Gastrocnemius medialis (tissue), 4 donors: ENCODE data around the gene EREG. TPM values are rescaled to one million over a fixed set of nuclear protein-coding genes. Genes with fewer than 3 reads are reported as not detected.

Experiments used
- ATAC-seq, 2 donors: fragments of 150-250 bp; one replicate each; pipeline ENCODE4 v1.9.1; 2016
- DNase-seq, 2 donors: peaks; one replicate each; pipeline ENCODE4 v3.0.0-alpha.2; 2019
- H3K27ac ChIP-seq, 4 donors: fragments of 200-600 bp; sonication (generic); 1 replicate in 1 of 4; 2 replicates in 3 of 4; pipeline ENCODE4 v1.5.1; 2016 to 2018; ENCODE audit warnings: mild to moderate bottlenecking in 2 of 4, moderate library complexity in 1 of 4
- H3K27me3 ChIP-seq, 3 donors: fragments of 200-600 bp; sonication (generic) in 2 of 3; 1 replicate in 1 of 3; 2 replicates in 2 of 3; pipeline versions ENCODE4 v1.5.1 to v1.6.0; 2016 to 2019; ENCODE audit warnings: mild to moderate bottlenecking in 1 of 3, moderate library complexity in 1 of 3
- H3K36me3 ChIP-seq, 2 donors: fragments of 200-600 bp; sonication (generic) in 1 of 2; one replicate each; pipeline ENCODE4 v1.5.1; 2017 to 2018
- H3K4me1 ChIP-seq, 2 donors: fragments of 200-600 bp; sonication (generic) in 1 of 2; one replicate each; pipeline ENCODE4 v1.5.1; 2016 to 2017; ENCODE audit warnings: mild to moderate bottlenecking in 2 of 2
- H3K4me3 ChIP-seq, 4 donors: fragments of 200-600 bp; sonication (generic) in 3 of 4; 1 replicate in 1 of 4; 2 replicates in 3 of 4; pipeline ENCODE4 v1.5.1; 2016 to 2019; ENCODE audit warnings: mild to moderate bottlenecking in 2 of 4
- H3K9me3 ChIP-seq, 3 donors: fragments of 200-600 bp; sonication (generic) in 2 of 3; 1 replicate in 1 of 3; 2 replicates in 2 of 3; pipeline ENCODE4 v1.5.1; 2016 to 2019
- CTCF ChIP-seq, 5 experiments: fragments of 450-650 bp in 3 of 5; fragments of 200-600 bp in 2 of 5; sonication (generic) in 2 of 5; IDR thresholded peaks in 4 of 5; conservative IDR thresholded peaks in 1 of 5; 1 replicate in 4 of 5; 2 replicates in 1 of 5; pipeline ENCODE4 v1.5.1; 2016 to 2019; ENCODE audit warnings: antibody characterized with exemption in 5 of 5, mild to moderate bottlenecking in 3 of 5, moderate library complexity in 3 of 5
- POLR2A ChIP-seq, 2 donors: fragments of 450-650 bp; IDR thresholded peaks; one replicate each; pipeline ENCODE4 v1.6.1; 2017; ENCODE audit warnings: antibody characterized with exemption in 2 of 2, mild to moderate bottlenecking in 2 of 2, moderate library complexity in 2 of 2
- in situ Hi-C, 4 donors: fragments of 200-750 bp; cut with MboI; loops; one replicate each; pipeline versions ENCODE4 v1.15.0 to v1.8.0; 2017; ENCODE audit warnings: low sequenced_read_pairs in 4 of 4
- intact Hi-C: fragments of 100-400 bp; cut with DNase I; formaldehyde crosslinking; loops from one replicate; pipeline ENCODE4 v1.15.1; 2023; ENCODE audit warnings: low total_unique reads
- total RNA-seq, 4 donors: library from RNA; depleted of rRNA; stranded (reverse); fragments of >200 nt; gene quantifications; one replicate each; pipeline versions ENCODE4 v1.1.0 to v1.2.3, GENCODE V29; 2016

EREG gene
- total RNA-seq, 4 donors from 2014 or later, result 0.07 to 0.84 TPM; not detected in 2

DNA sequence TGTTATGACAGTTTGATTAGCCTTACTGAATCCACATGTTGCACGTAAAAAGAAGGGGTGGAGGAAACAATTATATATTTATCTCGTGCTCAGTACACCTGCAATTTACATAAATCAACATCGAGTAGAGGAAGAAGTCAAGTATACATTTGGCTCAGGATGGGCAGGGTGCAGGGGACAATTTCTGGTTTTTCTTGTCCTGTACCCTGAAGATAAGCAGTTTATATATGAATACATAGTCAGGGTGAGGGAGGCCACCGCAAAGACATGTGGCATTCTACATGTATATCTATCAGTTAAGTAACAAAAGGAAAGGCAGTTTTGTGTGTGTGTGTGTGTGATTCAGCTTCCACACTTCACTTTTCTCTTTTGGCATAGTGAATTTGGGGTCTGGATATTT, 11.1 kb upstream of the EREG start:
- Histone ChIP-seq H3K4me1 (no peaks in the 10 kb centered on the region), H3K36me3 (no peaks in the 10 kb centered on the region), H3K9me3 (no peaks in the 10 kb centered on the region), H3K4me3 (no peak overlapping the region), H3K27me3 (no peaks in the 10 kb centered on the region), H3K27ac (no peak overlapping the region)
- ATAC-seq (no peak), DNase-seq (no peak)
- no peak for TF ChIP-seq POLR2A (IDR thresholded peaks at IDR 0.05)
- in situ Hi-C loops (loop anchor here in 1 of 4 donors (25.0 kb wide), 1 partner anchor 308 kb away; no protein-coding TSS in a partner anchor), intact Hi-C loops (no loop called here)

DNA sequence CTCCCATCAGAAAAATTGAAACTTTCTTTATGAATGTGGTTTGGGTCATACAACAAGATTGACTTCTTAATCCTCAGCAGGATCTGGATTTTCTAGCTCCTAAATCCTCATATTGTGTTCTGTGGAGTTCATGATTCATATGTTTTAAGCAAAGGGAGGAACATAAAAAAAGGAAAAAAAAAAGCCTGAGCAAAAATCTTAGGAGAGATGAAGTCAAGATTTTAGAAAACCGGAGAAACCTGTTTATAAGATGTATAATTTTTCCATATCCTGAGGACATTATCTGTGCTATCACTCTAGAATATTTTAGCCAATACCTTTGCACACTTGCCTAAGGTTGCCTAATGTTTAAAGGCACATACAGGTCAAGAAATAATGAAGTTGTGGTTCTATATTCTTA, 7.0 kb upstream of the EREG start:
- intact Hi-C loops, result no loop called here
- no peaks in the 10 kb centered on the region for H3K9me3 ChIP-seq
- TF ChIP-seq POLR2A (IDR thresholded peaks at IDR 0.05), result no peak
- no peak for TF ChIP-seq CTCF (IDR thresholded peaks at IDR 0.05 in 4 of 5, conservative IDR thresholded peaks at IDR 0.05 in 1 of 5)
- no peaks in the 10 kb centered on the region for H3K27me3 ChIP-seq
- H3K4me3 ChIP-seq, result no peak overlapping the region
- DNase-seq (no peak), ATAC-seq (no peak)
- H3K27ac ChIP-seq, result no peak overlapping the region
- in situ Hi-C loops, result loop anchor here in 1 of 4 donors (25.0 kb wide), 1 partner anchor 304 kb away; no protein-coding TSS in a partner anchor
- no peaks in the 10 kb centered on the region for H3K4me1 ChIP-seq
- no peaks in the 10 kb centered on the region for H3K36me3 ChIP-seq

DNA sequence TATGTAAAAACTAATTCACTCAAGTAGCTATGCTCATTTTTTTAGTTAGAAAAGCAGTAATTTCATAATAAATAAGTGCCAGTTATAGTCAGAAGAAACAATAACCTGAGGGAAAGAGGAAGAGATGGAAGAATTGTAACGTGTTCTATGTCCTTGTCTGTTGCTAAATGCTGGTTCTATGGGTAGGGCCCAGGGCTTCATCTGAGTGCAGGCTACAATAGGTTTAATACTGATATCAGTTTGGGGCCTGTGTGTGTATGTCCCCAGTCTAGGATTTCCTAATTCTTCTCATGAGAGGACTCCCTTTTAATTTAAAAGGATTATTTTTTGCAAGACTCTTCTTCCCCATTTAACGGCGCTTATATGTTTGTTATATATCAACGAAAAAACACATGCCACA, 3.3 kb upstream of the EREG start:
- Histone ChIP-seq H3K36me3 (no peaks in the 10 kb centered on the region), H3K4me1 (peaks cover 4 to 5% of the 10 kb centered on the region in 2 donors), H3K27ac (no peak overlapping the region), H3K4me3 (no peak overlapping the region), H3K27me3 (peaks cover 9 to 19% (median 13%) of the 10 kb centered on the region in 3 donors), H3K9me3 (no peaks in the 10 kb centered on the region)
- in situ Hi-C loops, result loop anchor here in 1 of 4 donors (25.0 kb wide), 1 partner anchor 301 kb away; no protein-coding TSS in a partner anchor
- DNase-seq, result no peak
- TF ChIP-seq POLR2A (IDR thresholded peaks at IDR 0.05) (no peak), CTCF (IDR thresholded peaks at IDR 0.05 in 4 of 5, conservative IDR thresholded peaks at IDR 0.05 in 1 of 5) (no peak)
- intact Hi-C loops, result no loop called here
- no peak for ATAC-seq

DNA sequence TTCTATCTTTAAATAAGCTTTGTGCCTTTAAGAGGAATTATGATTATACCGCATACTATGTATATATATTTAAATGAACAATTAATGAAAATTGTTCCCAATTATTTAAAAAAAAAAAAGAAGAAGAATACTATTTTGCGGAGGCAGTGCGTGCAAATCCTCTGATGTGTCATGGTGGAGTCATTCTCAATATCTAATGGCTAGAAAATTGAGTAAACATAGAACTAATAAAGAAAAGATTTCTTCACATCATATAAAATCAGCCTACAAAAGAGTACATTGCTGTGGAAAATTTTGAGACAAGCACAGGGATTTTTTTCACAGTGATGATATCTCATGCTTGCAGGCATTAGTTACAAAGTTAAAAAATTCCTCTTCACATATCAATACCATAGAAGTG, 2.6 kb upstream of the EREG start:
- ATAC-seq, result no peak
- TF ChIP-seq POLR2A (IDR thresholded peaks at IDR 0.05) (no peak), CTCF (IDR thresholded peaks at IDR 0.05 in 4 of 5, conservative IDR thresholded peaks at IDR 0.05 in 1 of 5) (no peak)
- no peaks in the 10 kb centered on the region for H3K9me3 ChIP-seq
- H3K4me1 ChIP-seq, result peaks cover 4 to 5% of the 10 kb centered on the region in 2 donors
- H3K27me3 ChIP-seq, result peaks cover 11 to 19% (median 13%) of the 10 kb centered on the region in 3 donors
- no peak overlapping the region for H3K27ac ChIP-seq
- in situ Hi-C loops (loop anchor here in 1 of 4 donors (25.0 kb wide), 1 partner anchor 300 kb away; no protein-coding TSS in a partner anchor), intact Hi-C loops (no loop called here)
- no peak overlapping the region for H3K4me3 ChIP-seq
- no peaks in the 10 kb centered on the region for H3K36me3 ChIP-seq
- no peak for DNase-seq

GRCh38 chr4:74364256-74364651, 691 bp upstream of the EREG start:
- no peak for DNase-seq
- no peaks in the 10 kb centered on the region for H3K36me3 ChIP-seq
- in situ Hi-C loops (loop anchor here in 1 of 4 donors (25.0 kb wide), 1 partner anchor 298 kb away; no protein-coding TSS in a partner anchor), intact Hi-C loops (no loop called here)
- peaks cover 4 to 5% of the 10 kb centered on the region in 2 donors for H3K4me1 ChIP-seq
- peaks cover 13 to 19% (median 13%) of the 10 kb centered on the region in 3 donors for H3K27me3 ChIP-seq
- ATAC-seq, result no peak
- no peak for TF ChIP-seq CTCF (IDR thresholded peaks at IDR 0.05 in 4 of 5, conservative IDR thresholded peaks at IDR 0.05 in 1 of 5)
- no peak for TF ChIP-seq POLR2A (IDR thresholded peaks at IDR 0.05)
- no peaks in the 10 kb centered on the region for H3K9me3 ChIP-seq
- no peak overlapping the region for H3K4me3 ChIP-seq
- H3K27ac ChIP-seq, result no peak overlapping the region
